GM21423 (cell line): ENCODE measurements around the gene RELN.

Experiments
- ATAC-seq: cut with Tn5 transposase; IDR thresholded peaks from one replicate; pipeline ENCODE4 v1.9.1; 2021; ENCODE audit warnings: mild to moderate bottlenecking, moderate library complexity; ENCODE audit not compliant: unreplicated experiment

Gene RELN

GRCh38 chr7:103592844-103593243, 396.6 kb downstream of the RELN start:
- ATAC-seq, result no peak

- ATAC-seq, result no peak
These were observed 397.3 kb downstream of the RELN start for GRCh38 chr7:103592187-103592586.

GRCh38 chr7:103580031-103580430, 409.4 kb downstream of the RELN start:
- ATAC-seq, result no peak

GRCh38 chr7:103577059-103577458, 412.4 kb downstream of the RELN start:
- no peak for ATAC-seq

- ATAC-seq, result no peak
These were observed 412.8 kb downstream of the RELN start for GRCh38 chr7:103576641-103577040.

- no peak for ATAC-seq
These were observed 414.9 kb downstream of the RELN start for GRCh38 chr7:103574576-103574975.

GRCh38 chr7:103573479-103574058, 415.9 kb downstream of the RELN start:
- ATAC-seq, result no peak

- ATAC-seq, result no peak
These were observed 417.9 kb downstream of the RELN start for GRCh38 chr7:103571586-103571985.

GRCh38 chr7:103569621-103570305, 419.7 kb downstream of the RELN start:
- no peak for ATAC-seq

GRCh38 chr7:103564416-103564815, 425.0 kb downstream of the RELN start:
- ATAC-seq, result no peak

- ATAC-seq, result no peak
These were observed 429.3 kb downstream of the RELN start for GRCh38 chr7:103560136-103560535.

- no peak for ATAC-seq
These were observed 438.4 kb downstream of the RELN start for GRCh38 chr7:103551016-103551415.

GRCh38 chr7:103549786-103550185, 439.7 kb downstream of the RELN start:
- no peak for ATAC-seq

GRCh38 chr7:103547451-103548284, 441.8 kb downstream of the RELN start:
- no peak for ATAC-seq

- no peak for ATAC-seq
These were observed 447.0 kb downstream of the RELN start for GRCh38 chr7:103542470-103542869.

GRCh38 chr7:103541947-103542346, 447.5 kb downstream of the RELN start:
- ATAC-seq, result no peak

GRCh38 chr7:103541026-103541425, 448.4 kb downstream of the RELN start:
- ATAC-seq, result no peak

GRCh38 chr7:103540338-103540737, 449.1 kb downstream of the RELN start:
- ATAC-seq, result no peak

- ATAC-seq, result no peak
These were observed 449.6 kb downstream of the RELN start for GRCh38 chr7:103539875-103540274.

- ATAC-seq, result no peak
These were observed 450.3 kb downstream of the RELN start for GRCh38 chr7:103538964-103539709.

- ATAC-seq, result no peak
These were observed 455.7 kb downstream of the RELN start for GRCh38 chr7:103533761-103534160.
